Breast epithelium (tissue), 3 donors: Measurements from ENCODE around the gene PPP1R15B.

Source experiments
- POLR2A ChIP-seq: fragments of 450-650 bp; IDR thresholded peaks from one replicate; pipeline ENCODE4 v1.6.1; 2016; ENCODE audit warnings: antibody characterized with exemption, mild to moderate bottlenecking, moderate library complexity
- POLR2AphosphoS5 ChIP-seq, 3 donors: sonication (generic); formaldehyde crosslinking; IDR thresholded peaks; one replicate each; pipeline ENCODE4 v1.6.1; 2017; ENCODE audit warnings: antibody characterized with exemption in 3 of 3
- TF ChIP-seq, protein P1 (sequence below), 3 donors: fragments of 450-650 bp; IDR thresholded peaks; one replicate each; pipeline ENCODE4 v1.5.1; 2016 to 2017; ENCODE audit warnings: antibody characterized with exemption in 3 of 3, mild to moderate bottlenecking in 3 of 3, moderate library complexity in 3 of 3

DNA sequence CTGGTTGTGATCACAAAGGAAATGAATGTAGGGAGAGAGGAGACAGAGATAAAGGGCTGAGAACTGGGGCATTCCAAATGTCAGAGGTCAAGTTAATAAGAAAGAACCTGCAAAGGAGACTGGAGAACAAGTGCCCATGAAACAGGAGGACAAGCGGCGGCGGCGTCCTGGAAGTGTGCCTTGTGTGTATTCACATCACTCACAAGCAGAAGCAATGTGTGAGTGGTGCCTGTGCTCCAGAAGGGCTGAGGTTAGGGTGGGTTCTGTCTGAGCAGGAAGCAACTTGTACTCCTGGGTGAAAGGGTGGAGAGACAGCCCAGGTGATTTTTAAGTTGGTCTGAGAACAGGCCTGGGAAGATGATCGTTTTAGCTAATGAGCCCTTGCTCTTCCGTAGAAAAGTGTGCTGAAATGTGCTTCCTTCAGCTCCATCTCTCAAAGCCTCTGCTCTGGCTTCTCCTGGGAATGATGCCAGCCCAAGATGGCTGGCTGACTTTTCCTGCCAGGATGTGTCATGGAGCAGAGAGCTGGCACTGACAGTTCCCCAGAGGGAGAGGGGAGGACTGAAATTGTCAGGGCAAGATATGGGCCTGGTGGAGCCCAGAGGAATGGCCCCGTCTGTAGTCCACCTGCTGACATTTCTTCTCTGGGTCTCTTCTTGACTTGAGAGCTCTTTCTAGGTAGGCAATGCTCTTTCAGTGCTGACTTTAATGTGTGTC lies 26.8 kb downstream of the PPP1R15B start:
- no peak for TF ChIP-seq POLR2A
- TF ChIP-seq, protein P1, sequence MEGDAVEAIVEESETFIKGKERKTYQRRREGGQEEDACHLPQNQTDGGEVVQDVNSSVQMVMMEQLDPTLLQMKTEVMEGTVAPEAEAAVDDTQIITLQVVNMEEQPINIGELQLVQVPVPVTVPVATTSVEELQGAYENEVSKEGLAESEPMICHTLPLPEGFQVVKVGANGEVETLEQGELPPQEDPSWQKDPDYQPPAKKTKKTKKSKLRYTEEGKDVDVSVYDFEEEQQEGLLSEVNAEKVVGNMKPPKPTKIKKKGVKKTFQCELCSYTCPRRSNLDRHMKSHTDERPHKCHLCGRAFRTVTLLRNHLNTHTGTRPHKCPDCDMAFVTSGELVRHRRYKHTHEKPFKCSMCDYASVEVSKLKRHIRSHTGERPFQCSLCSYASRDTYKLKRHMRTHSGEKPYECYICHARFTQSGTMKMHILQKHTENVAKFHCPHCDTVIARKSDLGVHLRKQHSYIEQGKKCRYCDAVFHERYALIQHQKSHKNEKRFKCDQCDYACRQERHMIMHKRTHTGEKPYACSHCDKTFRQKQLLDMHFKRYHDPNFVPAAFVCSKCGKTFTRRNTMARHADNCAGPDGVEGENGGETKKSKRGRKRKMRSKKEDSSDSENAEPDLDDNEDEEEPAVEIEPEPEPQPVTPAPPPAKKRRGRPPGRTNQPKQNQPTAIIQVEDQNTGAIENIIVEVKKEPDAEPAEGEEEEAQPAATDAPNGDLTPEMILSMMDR (IDR thresholded peaks at IDR 0.05): no peak
- TF ChIP-seq POLR2AphosphoS5 (IDR thresholded peaks at IDR 0.05): no peak
